Stimulated activated CD4-positive, alpha-beta T cell treated with anti-CD3 and anti-CD28 coated beads, Interleukin-15, amount 100 ng/mL, for 1 hour (primary cell): Measurements from ENCODE around the gene EXOC3L4.

ENCODE experiments used
- DNase-seq, 2 donors: peaks; one replicate each; pipeline ENCODE4 v3.0.0-alpha.2; 2020; ENCODE audit warnings: low read depth in 1 of 2, low spot score in 1 of 2

The EXOC3L4 gene

GRCh38 chr14:103121121-103121845, 26.8 kb downstream of the EXOC3L4 start:
- no peak for DNase-seq

GRCh38 chr14:103121846-103122584, 27.5 kb downstream of the EXOC3L4 start:
- no peak for DNase-seq

- DNase-seq: no peak
These were observed 28.0 kb downstream of the EXOC3L4 start for GRCh38 chr14:103122585-103122946.

- no peak for DNase-seq
These were observed 28.6 kb downstream of the EXOC3L4 start, which contains the start of gene TNFAIP2 for GRCh38 chr14:103122947-103123633. Gene TNFAIP2 (plus strand): TSS chr14:103123461. CDS start chr14:103126458, 2,997 bp downstream.

- DNase-seq: no peak
These were observed 29.3 kb downstream of the EXOC3L4 start for GRCh38 chr14:103123634-103124500.

- DNase-seq: no peak
These were observed 30.0 kb downstream of the EXOC3L4 start for GRCh38 chr14:103124501-103125001.

GRCh38 chr14:103125098-103126070, 30.9 kb downstream of the EXOC3L4 start:
- no peak for DNase-seq

- DNase-seq: no peak
These were observed 31.8 kb downstream of the EXOC3L4 start for GRCh38 chr14:103126088-103126872.

GRCh38 chr14:103126873-103127304, 32.4 kb downstream of the EXOC3L4 start:
- DNase-seq: no peak

- DNase-seq: no peak
These were observed 32.8 kb downstream of the EXOC3L4 start for GRCh38 chr14:103127356-103127755.

GRCh38 chr14:103127861-103128598, 33.5 kb downstream of the EXOC3L4 start:
- no peak for DNase-seq

- no peak for DNase-seq
These were observed 34.2 kb downstream of the EXOC3L4 start for GRCh38 chr14:103128631-103129300.

GRCh38 chr14:103129301-103130016, 34.9 kb downstream of the EXOC3L4 start:
- DNase-seq: no peak

GRCh38 chr14:103130017-103130764, 35.7 kb downstream of the EXOC3L4 start:
- DNase-seq: no peak

GRCh38 chr14:103130965-103131364, 36.4 kb downstream of the EXOC3L4 start:
- no peak for DNase-seq

- DNase-seq: no peak
These were observed 37.1 kb downstream of the EXOC3L4 start for GRCh38 chr14:103131580-103131979.
